Embryonic facial prominence (tissue), 1 donor: ENCODE measurements around the gene TMEM120A.

ENCODE experiments used
- DNase-seq: peaks from one replicate; pipeline ENCODE4 v3.0.0-alpha.2; 2016; ENCODE audit errors: extremely low spot score

Gene TMEM120A

GRCh38 chr7:75957021-75957736 lies 37.2 kb downstream of the TMEM120A start:
- no peak for DNase-seq

GRCh38 chr7:75955331-75955955 lies 39.0 kb downstream of the TMEM120A start:
- no peak for DNase-seq

- DNase-seq = no peak
Observed at GRCh38 chr7:75953931-75954330, 40.5 kb downstream of the TMEM120A start.

- DNase-seq = no peak
Observed at GRCh38 chr7:75953431-75953830, 41.0 kb downstream of the TMEM120A start.

- DNase-seq = no peak
Observed at GRCh38 chr7:75951506-75951905, 42.9 kb downstream of the TMEM120A start.

- DNase-seq = no peak
Observed at GRCh38 chr7:75950111-75950681, 44.2 kb downstream of the TMEM120A start.

- no peak for DNase-seq
Observed at GRCh38 chr7:75948179-75948578, 46.2 kb downstream of the TMEM120A start.

GRCh38 chr7:75946207-75946855 lies 48.1 kb downstream of the TMEM120A start:
- DNase-seq = no peak

GRCh38 chr7:75945297-75946168 lies 48.9 kb downstream of the TMEM120A start:
- DNase-seq = no peak

GRCh38 chr7:75944507-75944906 lies 49.9 kb downstream of the TMEM120A start:
- DNase-seq = no peak

- DNase-seq = no peak
Observed at GRCh38 chr7:75943864-75944263, 50.5 kb downstream of the TMEM120A start.

- DNase-seq = no peak
Observed at GRCh38 chr7:75938921-75939320, 55.5 kb downstream of the TMEM120A start.

- DNase-seq = no peak
Observed at GRCh38 chr7:75937958-75938786, 56.2 kb downstream of the TMEM120A start.
